Upper lobe of right lung (tissue), 1 donor: ENCODE data around the gene HBS1L. TPM values are rescaled to one million over a fixed set of nuclear protein-coding genes. Genes with fewer than 3 reads are reported as not detected.

Experiments used
- ATAC-seq: fragments of 200-7000 bp; cut with Tn5 transposase; one replicate; pipeline ENCODE4 v1.9.1; 2020; ENCODE audit warnings: mild to moderate bottlenecking, moderate library complexity
- DNase-seq: peaks from one replicate; pipeline ENCODE4 v3.0.0-alpha.2; 2020
- H3K27ac ChIP-seq: fragments of 200-600 bp; one replicate; pipeline ENCODE4 v1.8.0; 2022
- H3K27me3 ChIP-seq: fragments of 200-600 bp; one replicate; pipeline ENCODE4 v1.8.0; 2022; ENCODE audit warnings: mild to moderate bottlenecking
- H3K36me3 ChIP-seq: fragments of 200-600 bp; one replicate; pipeline ENCODE4 v1.8.0; 2022
- H3K4me1 ChIP-seq: fragments of 200-600 bp; one replicate; pipeline ENCODE4 v1.8.0; 2022
- H3K4me3 ChIP-seq: fragments of 200-600 bp; one replicate; pipeline ENCODE4 v1.8.0; 2022; ENCODE audit warnings: mild to moderate bottlenecking
- H3K9me3 ChIP-seq: fragments of 200-600 bp; one replicate; pipeline ENCODE4 v1.8.0; 2022
- intact Hi-C: fragments of 100-400 bp; cut with DNase I; formaldehyde crosslinking; loops from one replicate; pipeline ENCODE4 v1.11.0; 2022
- total RNA-seq: library from RNA; stranded (reverse); fragmentation: NEBNext Ultra II Directional; extraction: Animal tissue kit (Norgen Biotek cat#: 25700); gene quantifications from one replicate; pipeline ENCODE4 v1.2.1, GENCODE V29; 2021
- TF ChIP-seq, protein P1 (sequence below): fragments of 200-600 bp; IDR thresholded peaks from one replicate; pipeline ENCODE4 v1.8.0; 2022; ENCODE audit warnings: antibody characterized with exemption
- donor health status: DM: no; HTN: yes; CAD: no; lungs with severe emphysema.

The HBS1L gene
- total RNA-seq, 1 donor from 2014 or later = 48.2 TPM

- H3K4me1 ChIP-seq = no peaks in the 10 kb centered on the region
- intact Hi-C loops = no loop called here
- TF ChIP-seq, protein P1, sequence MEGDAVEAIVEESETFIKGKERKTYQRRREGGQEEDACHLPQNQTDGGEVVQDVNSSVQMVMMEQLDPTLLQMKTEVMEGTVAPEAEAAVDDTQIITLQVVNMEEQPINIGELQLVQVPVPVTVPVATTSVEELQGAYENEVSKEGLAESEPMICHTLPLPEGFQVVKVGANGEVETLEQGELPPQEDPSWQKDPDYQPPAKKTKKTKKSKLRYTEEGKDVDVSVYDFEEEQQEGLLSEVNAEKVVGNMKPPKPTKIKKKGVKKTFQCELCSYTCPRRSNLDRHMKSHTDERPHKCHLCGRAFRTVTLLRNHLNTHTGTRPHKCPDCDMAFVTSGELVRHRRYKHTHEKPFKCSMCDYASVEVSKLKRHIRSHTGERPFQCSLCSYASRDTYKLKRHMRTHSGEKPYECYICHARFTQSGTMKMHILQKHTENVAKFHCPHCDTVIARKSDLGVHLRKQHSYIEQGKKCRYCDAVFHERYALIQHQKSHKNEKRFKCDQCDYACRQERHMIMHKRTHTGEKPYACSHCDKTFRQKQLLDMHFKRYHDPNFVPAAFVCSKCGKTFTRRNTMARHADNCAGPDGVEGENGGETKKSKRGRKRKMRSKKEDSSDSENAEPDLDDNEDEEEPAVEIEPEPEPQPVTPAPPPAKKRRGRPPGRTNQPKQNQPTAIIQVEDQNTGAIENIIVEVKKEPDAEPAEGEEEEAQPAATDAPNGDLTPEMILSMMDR = no peak
- no peak overlapping the region for H3K27ac ChIP-seq
- no peaks in the 10 kb centered on the region for H3K27me3 ChIP-seq
- H3K36me3 ChIP-seq = no peaks in the 10 kb centered on the region
- DNase-seq = no peak
- ATAC-seq = no peak
- no peaks in the 10 kb centered on the region for H3K9me3 ChIP-seq
- H3K4me3 ChIP-seq = no peak overlapping the region
Measured at GRCh38 chr6:135073756-135074393, 19.3 kb upstream of the HBS1L start.

- TF ChIP-seq, protein P1 = no peak
- H3K27ac ChIP-seq = no peak overlapping the region
- ATAC-seq = no peak
- H3K36me3 ChIP-seq = no peaks in the 10 kb centered on the region
- intact Hi-C loops = no loop called here
- no peaks in the 10 kb centered on the region for H3K4me1 ChIP-seq
- no peak for DNase-seq
- H3K27me3 ChIP-seq = no peaks in the 10 kb centered on the region
- H3K4me3 ChIP-seq = no peak overlapping the region
- no peaks in the 10 kb centered on the region for H3K9me3 ChIP-seq
Measured at GRCh38 chr6:135073217-135073616, 18.6 kb upstream of the HBS1L start.

DNA sequence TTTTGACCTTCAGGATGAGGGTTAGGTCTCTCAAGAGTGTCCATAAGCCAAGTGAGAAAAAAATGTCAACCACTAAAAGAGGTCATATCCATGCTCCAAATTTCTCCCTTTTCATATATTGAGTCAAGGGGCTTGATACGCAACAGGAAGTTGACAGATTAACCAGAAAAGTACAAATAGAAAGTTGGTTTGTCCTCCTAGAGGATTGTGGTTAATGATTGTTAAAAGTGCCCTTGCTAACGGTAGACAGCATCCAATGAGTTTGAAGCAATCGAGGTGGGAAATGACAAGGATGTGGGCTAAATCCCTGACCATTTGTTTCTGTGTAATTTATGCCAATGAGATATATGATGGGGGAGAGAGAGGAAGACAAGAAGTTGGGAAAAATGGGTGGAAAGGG, 18.1 kb upstream of the HBS1L start:
- Histone ChIP-seq H3K36me3 (no peaks in the 10 kb centered on the region), H3K4me3 (no peak overlapping the region), H3K27ac (no peak overlapping the region), H3K9me3 (no peaks in the 10 kb centered on the region), H3K27me3 (no peaks in the 10 kb centered on the region), H3K4me1 (no peaks in the 10 kb centered on the region)
- TF ChIP-seq, protein P1 = no peak
- no peak for ATAC-seq
- intact Hi-C loops = no loop called here
- no peak for DNase-seq

GRCh38 chr6:135071541-135071940, 16.9 kb upstream of the HBS1L start:
- ATAC-seq (no peak), DNase-seq (no peak)
- H3K4me3 ChIP-seq = no peak overlapping the region
- no peaks in the 10 kb centered on the region for H3K27me3 ChIP-seq
- TF ChIP-seq, protein P1 = no peak
- no peak overlapping the region for H3K27ac ChIP-seq
- no peaks in the 10 kb centered on the region for H3K9me3 ChIP-seq
- H3K36me3 ChIP-seq = no peaks in the 10 kb centered on the region
- intact Hi-C loops = no loop called here
- no peaks in the 10 kb centered on the region for H3K4me1 ChIP-seq

- no peaks in the 10 kb centered on the region for H3K36me3 ChIP-seq
- ATAC-seq (no peak), DNase-seq (no peak)
- H3K4me3 ChIP-seq = no peak overlapping the region
- intact Hi-C loops = no loop called here
- no peaks in the 10 kb centered on the region for H3K9me3 ChIP-seq
- H3K27me3 ChIP-seq = no peaks in the 10 kb centered on the region
- no peak overlapping the region for H3K27ac ChIP-seq
- no peaks in the 10 kb centered on the region for H3K4me1 ChIP-seq
- TF ChIP-seq, protein P1 = no peak
Measured at GRCh38 chr6:135067911-135068310, 13.3 kb upstream of the HBS1L start.

DNA sequence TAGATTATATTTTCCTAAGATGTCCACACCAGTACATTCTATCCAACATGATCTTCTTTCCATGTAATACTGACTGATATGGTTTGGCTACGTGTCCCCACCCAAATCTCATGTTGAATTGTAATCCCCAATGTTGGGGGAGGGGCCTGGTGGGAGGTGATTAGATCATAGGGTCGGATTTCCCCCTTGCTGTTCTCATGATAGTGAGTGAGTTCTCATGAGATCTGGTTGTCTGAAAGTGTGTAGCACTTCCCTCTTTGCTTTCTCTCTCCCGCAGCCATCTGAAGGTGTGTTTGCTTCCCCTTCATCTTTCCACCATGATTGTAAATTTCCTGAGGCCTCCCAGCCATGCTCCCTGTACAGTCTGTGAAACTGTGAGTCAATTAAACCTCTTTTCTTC, 12.2 kb upstream of the HBS1L start:
- H3K27me3 ChIP-seq = no peaks in the 10 kb centered on the region
- DNase-seq (no peak), ATAC-seq (no peak)
- intact Hi-C loops = no loop called here
- H3K9me3 ChIP-seq = no peaks in the 10 kb centered on the region
- no peaks in the 10 kb centered on the region for H3K4me1 ChIP-seq
- H3K36me3 ChIP-seq = no peaks in the 10 kb centered on the region
- TF ChIP-seq, protein P1 = no peak
- no peak overlapping the region for H3K27ac ChIP-seq
- H3K4me3 ChIP-seq = no peak overlapping the region
